Activated CD4-positive, CD25-positive, alpha-beta regulatory T cell treated with anti-CD3 and anti-CD28 coated beads, Interleukin-2, amount 50 U/mL, for 72 hours (primary cell): Measurements from ENCODE around the gene GABBR2.

Experiments
- DNase-seq: peaks from one replicate; pipeline ENCODE4 v3.0.0; 2021

Gene GABBR2

DNA sequence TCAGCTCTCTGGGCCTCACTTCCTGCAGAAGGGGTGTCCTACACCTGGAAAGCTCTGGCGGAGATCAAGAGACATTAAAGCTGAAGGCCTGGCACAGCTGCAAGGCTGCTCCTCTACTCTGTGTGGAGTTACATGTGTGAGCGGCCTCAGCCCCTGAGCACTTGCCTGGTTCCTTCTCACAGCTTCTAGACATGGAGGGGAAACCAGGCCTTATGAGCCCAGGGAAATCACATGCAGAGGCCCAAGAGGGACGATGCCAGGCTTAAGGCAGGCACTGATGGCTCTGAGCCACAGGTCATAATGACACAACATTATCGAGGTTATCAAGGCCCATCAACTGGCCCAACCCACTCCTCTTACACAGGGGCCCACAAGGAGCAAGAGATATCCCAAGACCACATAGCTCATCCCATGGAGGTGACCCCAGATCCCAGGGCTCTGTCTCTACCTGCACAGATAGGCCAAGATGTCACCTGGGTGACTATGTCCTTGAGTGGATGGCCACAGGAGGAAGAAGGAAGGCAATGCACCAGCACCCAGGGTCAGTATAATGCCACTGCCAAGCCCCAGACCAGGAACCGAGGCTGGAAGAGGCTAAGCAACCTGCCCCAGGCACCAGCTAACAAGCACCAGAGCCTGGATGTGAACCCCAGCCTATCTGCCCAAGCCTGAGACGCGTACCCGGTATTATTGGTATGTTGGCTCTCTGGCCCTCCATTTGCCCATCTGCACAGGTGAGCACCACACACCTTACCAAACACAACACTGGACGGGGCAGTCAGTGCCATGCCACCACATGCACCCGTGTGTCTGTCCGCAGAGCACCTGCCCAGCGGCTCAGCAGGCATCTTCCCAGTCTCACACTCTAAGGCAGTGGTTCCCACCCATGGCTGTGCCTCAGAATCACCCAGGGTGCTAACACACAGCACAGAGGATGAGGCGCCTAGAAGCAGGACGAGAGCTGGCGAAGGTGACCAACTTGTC, 143.3 kb downstream of the GABBR2 start:
- DNase-seq = no peak

DNA sequence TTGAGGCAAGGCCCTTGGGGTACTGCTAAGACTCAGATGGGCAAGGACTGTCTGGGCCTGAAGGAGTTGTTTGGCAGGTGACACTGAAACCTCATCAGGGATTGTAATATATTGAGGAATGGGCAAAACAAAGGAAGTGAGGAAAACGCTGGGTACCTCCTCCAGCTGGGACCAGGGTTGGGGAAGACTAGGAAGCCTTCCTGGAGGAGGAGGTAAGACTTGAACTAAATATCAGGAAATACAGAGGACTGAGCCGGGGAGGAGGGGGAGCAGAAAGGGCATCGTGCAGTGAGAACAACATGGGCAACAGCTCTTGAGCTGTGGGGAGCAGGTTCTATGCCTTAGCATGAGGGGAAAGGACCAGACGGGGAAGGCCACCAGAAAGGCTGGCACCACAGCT, 144.0 kb downstream of the GABBR2 start:
- DNase-seq = no peak

DNA sequence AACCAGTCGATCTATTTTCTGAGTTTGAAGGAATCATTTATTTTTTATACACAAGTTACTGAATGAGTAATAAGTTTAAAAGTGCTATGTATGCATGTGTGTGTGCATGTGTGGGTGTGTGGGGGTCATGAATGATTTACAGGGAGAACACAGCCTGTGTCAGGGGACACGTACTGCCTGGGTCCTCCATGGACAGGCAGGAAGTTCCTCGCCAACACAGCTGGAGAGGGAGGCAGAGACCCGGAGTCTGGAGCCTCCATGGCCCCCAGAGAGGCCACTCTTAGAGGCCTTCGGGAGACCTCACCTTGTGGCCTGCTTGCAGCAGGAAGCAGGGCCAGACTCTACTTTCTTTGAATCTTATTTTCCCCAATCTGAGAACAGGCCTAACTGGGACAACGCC, 144.7 kb downstream of the GABBR2 start:
- no peak for DNase-seq

DNA sequence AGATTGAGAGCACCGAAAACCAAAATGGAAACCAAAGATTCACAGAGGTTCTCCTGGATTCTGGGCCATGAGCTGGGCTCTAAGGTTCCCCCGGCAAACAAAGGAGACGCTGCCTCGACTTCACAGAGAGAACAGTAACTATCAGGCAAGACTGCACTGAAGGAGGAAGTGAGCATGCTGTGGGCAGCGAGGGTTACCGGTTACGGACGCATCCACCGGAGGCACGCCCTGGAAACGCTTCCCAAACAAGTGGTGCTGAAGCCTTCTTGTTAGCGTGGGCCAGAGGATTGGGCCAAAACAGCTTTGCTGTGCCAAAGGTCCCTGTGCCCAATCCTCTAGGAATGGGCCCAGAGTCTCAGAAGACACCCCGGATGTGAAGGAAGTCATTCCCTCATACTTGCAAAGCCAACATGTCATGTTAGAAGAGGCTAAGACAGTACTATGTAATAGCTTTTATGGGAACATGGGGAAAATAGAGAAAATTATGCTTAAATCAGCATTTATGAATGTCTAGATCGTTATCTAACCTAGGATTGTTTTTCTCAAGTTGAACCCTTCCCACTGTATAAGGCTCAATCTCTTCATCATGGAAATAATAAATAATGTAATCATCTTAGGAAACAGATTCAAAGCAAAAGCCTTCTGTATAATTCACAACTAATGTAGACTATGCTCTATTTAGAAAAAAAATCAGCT, 145.4 kb downstream of the GABBR2 start:
- DNase-seq = no peak

DNA sequence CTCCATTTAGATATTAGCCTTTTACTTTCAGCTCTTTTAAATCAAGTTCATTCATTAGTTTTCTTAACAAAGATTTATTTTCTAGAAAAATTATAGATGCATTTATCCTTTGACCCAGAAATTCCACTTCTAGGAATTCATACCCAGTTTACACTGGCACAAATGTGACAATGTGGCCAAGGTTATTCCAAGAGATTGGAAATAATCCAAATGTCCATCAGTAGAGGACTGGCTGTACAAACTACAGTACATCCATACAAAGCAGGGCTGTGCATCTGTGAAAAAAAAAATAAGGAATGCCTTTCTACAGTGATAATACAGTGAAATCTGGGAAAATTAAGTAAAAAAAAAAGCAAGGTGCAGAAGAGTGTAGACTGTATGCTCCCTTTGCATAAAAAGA, 149.2 kb downstream of the GABBR2 start:
- no peak for DNase-seq

DNA sequence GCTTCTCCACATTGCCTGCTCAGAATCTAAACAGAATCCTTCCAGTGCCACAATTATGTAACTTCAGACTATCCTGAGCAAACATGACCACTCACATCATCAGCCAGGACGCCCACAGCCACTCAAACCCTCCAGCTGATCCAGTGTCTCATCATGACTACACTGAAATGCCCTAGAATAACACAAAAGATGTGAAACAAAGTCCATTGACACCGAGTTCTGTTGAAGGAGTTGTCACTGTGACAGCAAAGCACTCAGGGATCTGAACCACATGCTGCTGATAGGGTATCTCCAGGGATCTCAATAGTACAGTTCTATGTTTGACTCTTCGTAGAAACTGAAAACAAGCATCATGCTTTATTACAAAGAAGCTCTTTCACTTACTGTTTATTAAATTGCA, 150.2 kb downstream of the GABBR2 start:
- no peak for DNase-seq

DNA sequence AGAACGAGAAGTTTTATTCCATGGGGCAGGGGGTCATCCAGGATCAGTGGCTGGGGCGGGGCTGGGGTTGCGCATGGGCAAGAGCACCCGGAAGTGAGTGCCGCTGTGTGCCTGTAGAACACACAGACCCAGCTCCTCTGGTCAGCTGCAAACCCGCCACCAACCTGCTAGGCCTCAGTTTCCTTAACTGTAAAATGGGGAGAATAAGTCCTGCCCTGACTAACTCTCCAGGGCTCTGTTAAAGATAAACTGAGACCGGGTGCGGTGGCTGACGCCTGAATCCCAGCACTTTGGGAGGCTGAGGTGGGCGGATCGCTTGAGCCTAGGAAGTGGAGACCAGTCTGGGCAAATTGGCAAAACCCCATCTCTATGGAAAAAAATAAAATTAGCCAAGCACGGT, 152.2 kb downstream of the GABBR2 start:
- DNase-seq = no peak

DNA sequence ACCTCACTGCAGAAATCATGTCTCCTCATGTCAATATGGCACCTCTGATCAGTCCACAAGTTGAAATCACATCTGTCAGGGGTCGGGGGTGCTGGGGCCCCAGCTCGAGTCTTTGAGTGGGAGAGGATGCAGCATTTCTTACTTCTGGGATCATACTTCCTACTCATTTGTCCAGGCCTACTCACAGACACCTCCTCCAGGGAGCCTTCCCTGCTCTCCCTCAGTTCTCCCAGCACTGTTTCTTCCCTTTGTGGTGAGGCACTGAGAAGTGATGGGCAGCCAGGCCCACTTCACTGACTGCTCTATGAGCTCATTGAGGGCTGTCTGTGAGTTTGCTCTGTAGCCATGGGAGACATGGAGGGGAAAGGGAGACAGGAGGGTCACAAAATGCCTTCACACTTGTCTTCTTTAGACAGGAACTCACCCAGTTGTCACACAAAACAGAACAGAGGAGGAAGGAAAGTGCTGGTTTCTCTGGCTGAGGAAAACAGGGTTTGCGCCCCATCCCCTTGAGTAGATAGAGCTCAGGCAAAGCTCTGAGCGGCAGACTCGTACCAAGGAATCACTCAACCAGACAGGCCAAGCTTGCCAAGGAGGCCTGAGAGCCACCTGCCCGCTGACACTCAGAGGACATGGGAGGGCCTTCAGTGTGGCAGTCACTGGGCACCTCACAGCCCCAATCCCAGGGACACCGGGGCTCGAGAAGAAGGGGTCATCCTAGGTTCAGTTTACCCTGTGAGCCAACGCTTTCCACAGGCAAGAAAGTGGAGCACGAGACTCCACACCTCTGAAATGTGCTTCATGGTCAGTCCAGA, 152.9 kb downstream of the GABBR2 start:
- no peak for DNase-seq

DNA sequence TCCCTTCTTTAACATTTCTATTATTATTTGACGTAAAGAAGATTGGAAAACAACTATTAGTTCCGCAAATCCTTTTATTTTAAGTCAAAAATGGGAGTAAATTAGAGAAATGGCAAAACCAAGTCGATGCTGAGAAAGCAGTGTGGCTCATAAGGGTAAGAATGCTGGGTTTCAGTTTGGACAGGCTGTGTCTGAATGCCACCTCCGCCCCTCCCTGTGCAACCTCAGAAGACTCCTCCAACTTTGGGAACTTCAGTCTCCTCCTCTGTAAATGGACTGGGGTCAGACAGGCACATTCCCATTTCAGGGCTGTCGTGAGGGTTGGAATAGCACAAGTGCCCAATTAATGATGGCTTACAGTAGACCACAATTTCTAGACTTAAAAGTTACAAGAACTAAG, 154.0 kb downstream of the GABBR2 start:
- no peak for DNase-seq

DNA sequence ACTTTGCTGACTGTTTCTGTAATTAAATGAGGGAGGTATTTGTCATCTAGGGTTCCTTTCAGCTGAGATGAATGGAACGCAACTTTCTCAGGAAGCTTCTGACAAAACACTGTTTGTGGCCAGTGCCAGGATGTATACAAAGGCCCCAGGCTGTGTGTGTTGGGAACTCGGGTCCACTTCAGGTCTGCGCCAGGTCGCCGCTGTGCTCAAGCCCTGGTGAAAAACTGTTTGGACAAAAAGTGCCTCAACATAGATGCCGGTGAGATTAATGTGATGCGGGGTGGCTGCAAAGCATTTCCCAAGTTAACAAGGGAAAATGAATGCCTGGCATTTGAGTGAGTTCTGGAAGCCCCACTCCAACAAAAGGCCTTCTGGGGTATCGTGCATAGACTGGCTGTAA, 156.4 kb downstream of the GABBR2 start:
- no peak for DNase-seq

DNA sequence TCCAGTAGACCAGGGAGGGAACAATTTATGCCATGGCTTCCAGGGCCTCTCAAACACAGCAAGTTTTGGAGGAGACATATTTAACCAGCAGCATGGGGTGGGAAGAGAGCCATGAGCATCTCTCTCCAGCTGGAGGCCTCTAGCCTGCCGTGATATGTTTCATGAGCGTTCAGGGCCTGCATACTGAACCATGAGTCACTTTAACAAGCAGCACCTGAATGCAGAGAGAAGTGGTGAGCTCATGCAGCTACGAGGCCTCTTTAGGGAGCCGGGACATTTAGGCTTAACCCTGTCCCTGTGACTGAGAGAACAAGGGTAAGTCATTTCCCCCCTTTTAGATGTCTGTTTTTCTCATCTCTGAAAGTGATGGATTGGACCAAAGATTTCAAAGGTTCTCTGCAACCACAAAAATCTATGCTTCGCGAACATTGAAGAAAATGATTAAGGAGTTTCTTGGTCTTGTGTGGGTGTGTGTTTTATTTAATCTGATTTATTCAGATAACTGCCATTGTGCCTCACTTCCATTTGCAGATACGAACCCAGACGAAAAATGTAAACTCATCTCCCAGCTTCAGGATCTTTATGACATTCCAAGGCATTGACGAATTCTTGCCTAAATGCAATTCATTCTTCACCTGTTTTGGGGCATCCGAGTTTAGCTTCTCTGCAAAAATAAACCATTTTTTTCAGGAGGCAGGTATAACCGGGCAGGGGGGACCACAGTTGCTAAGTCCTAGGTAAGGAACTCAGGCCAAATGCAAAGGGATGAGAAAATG, 157.0 kb downstream of the GABBR2 start:
- no peak for DNase-seq

DNA sequence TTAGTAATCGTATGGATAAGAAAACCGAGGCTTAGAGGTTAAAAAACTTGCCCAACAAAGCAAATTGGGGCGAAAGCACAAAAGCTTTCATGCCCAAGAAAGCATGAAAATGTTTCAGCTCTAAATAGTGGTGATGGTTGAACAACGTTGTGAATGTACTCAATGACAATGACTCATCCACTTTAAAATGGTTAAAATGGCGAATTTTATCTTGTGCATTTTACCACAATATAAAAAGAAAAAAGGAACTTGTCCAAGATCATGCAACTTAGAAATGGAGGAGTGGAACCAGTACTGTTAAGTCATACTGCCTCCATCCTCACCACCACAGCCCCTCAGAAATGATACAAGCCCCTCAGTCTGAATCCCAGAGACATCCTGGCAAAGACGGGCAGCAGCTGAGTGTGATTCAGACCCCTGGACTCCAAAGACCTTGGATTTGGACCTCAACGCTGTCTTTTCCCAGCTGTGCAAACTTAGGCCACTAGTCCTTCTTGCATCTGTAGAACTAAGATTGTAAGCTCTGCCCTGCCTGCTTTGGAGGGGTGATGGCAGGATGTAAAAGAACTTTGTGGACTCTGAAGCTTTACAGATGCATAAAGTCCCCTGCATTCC, 158.4 kb downstream of the GABBR2 start:
- DNase-seq = no peak

DNA sequence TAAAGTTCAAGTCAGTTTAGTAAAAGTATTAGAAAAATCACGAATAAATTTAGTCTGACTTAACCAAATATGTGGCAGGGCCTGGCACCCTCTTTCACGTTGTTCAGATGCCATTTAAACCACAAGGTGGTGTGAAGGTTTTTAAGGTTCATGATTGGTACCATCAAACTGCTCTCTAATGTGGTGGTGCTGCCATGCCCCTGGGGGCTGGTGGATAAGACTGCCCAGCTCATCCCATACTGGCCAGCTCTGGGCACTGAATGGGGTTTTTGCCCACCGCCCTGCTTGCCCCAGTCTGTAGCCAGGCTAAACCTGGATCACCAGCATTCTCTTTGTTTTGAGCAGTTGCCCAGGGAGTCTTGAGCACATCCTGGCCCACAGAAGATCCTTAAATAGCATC, 159.3 kb downstream of the GABBR2 start:
- no peak for DNase-seq

DNA sequence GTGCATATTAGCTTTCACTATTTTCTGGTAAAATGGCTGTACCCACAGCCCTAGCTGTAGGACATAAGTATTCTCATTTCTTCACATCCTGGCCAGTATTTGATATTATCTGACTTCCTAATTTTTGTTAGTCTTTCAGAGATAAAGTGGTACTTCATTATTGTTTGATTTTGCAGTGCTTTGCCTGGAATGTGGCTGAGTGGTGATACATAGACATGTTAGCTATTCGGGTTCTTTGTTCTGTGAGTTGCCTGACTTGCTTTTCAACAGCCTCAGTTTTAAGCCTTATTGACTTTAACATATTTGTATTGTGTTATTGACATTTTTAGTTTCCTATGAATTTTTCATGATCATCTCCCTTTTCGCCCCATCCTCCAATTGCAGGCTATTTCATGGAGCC, 161.1 kb downstream of the GABBR2 start:
- no peak for DNase-seq

DNA sequence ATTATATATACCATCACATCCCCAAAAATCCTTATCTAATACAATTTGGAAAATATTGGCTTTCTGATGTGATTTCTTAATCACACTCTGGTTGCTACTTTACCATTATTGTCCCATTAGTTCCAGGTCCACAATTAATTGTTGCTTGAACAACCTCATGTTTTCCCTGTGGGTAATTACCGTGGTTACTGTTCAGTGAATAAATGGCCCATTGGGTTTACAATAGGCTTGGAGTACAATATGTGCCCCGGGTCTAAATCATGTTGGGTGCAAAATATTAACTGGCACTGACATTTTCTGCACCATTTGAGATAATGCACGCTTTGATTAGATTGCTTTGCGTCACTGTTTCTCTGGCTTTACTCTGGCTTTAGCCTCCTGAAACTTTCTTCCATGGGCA, 163.7 kb downstream of the GABBR2 start:
- no peak for DNase-seq

DNA sequence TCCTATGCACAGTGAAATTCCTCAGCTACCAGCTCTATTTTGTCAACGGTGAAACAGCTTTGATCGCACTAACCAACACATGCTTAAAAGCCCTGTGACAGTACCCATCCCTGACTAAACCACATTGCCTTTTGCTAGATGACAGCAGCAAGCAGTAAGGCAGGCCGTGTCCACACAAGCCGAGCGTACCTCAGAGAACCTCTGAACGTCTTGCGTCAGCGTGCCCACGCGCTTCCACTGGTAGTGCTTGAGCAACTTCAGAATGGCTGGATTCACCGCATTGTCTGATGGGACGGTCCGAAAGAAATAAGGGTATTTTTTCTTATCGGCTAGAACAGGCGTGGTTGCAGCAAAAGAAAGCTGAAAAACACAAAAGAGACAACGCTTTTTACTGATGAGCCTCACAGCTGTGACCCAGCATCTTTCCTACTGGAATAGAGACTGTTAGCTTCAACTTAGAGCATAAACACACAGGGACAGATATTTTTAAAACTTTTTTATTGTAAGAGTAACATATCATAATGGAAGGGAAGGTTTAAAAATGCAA, 167.0 kb downstream of the GABBR2 start:
- no peak for DNase-seq

DNA sequence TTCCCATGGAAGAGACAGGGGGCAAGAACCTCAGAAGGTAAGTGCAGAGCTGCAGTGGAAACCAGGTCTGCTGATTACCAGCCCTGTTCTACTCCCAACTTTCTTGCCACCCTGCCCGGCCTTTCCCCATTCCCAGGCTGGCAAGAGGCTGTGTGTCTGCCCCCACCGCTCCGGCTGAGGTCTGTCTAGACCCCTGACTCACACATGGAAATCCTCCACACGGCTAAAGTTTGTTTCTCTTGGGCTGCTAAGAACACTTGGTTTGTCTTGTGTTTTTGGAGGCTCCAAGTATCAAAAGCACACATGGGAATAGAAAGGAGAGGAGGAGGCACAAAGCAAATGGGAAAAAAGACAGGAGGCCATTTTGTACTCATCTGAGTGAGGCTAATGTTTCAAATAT, 168.3 kb downstream of the GABBR2 start:
- DNase-seq = no peak

DNA sequence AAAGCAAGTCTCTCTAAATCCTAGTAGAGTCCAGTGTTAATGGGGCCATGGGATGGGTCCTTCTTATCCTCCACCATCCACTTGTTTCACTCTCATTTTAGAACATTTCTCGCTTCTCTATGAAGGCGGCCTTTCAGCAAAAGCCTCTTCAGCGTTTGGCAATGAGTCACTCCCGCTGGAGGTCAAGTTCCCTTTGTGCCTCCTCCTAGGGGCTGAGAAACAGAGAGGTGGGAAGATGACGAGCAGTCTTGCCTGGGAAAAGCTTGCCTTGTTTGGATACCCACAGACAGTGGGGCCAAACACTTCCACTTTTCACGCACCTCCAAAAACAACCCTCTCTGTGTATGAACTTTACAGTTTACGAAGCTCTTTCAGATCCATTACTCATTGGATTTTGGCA, 168.8 kb downstream of the GABBR2 start:
- no peak for DNase-seq

DNA sequence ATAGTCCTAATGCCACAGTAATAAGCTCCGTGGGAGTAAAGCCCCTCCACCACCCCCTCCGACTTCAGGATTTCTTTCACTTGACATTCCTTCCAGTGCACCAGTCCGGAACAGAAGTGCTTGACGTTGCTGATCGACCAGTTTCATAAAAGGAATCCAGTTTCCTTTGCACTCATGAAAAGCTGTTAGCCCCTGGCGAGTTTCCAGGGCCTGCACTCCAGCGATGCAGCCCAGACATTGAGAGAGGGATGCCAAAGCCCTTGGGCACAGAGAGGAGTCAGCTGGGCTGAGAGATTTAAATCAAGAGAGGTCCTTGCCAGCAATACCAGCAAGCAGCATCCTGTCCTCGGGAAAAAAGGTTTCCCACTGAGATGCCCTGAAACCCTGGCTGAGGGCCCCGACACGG, 170.1 kb downstream of the GABBR2 start:
- no peak for DNase-seq

DNA sequence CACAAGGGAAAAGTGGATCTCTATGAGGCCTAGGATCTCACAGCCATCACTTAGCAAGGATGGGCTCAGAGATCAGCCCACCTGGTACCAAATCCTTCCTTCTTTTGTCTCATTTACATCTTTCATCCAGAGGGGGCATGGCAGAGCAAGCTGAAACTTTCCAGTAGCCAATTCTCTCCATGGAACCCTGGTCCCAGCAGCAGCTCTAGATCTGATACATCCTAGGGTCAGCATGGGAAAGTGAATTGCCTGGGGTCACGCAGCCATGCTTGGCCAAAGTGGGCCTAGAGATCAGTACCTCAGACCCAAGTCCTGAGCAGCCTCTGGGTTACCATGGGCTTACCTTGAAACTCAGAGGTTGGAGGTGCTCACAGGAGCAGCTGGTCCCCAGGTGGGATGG, 170.5 kb downstream of the GABBR2 start:
- no peak for DNase-seq

DNA sequence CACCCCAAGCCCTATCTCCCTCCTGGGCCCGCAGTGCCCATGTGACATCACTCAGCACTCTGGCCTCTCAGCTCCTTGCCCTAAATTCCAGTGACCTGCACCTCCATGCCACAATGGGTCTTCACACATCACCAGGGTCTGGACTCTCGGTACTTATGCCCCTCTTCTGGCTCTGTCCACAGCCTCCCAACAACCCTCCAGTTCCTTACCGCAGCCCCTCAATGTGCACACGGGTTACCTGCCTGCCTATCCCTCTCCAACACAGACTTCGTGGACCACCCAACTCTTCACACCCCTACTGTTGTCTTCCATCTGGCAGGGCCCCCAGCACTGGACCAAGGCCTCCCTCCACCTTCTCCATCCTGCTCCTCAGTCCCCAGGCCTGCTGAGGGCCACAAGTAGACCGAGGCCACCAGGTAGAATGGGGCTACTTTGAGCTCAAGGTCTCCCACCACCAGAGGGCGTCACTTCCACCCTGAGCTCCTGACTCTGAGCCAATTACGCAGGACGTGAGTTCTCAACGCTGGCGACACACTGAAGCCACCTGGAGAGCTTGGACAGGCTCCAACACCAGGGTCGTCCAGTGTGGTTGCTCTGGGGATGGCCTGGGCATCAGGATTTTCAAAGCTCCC, 172.1 kb downstream of the GABBR2 start:
- DNase-seq = peak; percentile 43
